Measurements from ENCODE around the gene C1QTNF12.

C1QTNF12 gene

DNA sequence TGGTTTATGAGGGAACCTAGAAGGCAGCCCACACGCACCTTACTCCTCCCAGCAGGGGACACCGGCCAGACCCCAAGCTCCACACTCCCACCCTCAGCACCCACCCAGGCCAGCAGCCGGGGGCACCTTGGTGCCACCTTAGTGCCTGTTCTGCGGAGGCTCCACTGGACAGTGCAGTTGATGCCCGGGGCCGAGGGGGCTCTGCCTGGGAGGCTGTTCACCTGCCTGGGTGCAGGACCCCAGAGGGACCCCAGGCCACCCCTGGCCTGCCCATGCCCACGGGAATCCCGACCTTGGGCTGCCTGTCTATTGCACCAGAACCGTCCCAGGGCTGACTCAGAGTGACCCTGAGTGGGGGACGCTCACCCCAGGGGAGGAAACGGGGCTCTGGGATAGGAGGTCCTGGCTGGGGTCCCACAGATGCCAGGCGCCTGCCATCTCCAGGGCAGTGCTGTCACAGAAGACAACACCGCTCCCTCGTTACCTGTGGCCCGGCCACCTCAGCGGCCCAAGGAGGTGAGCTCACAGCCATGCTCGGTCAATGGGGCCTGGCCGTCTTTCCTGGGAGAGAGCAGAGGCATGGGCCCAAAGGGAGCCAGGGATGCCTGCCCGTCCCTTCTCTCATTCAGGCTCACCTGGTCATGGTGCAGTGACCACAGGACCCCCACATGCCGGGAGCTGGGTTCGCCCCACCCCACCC is 34.4 kb upstream of the C1QTNF12 start:
- Histone ChIP-seq H3K9me3 (ENCODE audit: control insufficient read depth, insufficient read depth, low read depth, low read length) (no peaks in the 10 kb centered on the region), H3K9ac (ENCODE audit: low read length) (no peak overlapping the region), H3K4me3 (ENCODE audit: low read depth, low read length) (no peak overlapping the region), H3K4me1 (ENCODE audit: control insufficient read depth, insufficient read depth, low read length) (no peaks in the 10 kb centered on the region), H3K27me3 (ENCODE audit: control insufficient read depth, insufficient read depth, low read length) (no peaks in the 10 kb centered on the region), H3K27ac (ENCODE audit: low read depth, low read length) (no peak overlapping the region), H3K36me3 (ENCODE audit: control insufficient read depth, insufficient read depth, low read length) (no peaks in the 10 kb centered on the region)

GRCh38 chr1:1279028-1279427 is 32.5 kb upstream of the C1QTNF12 start:
- Histone ChIP-seq H3K4me3 (ENCODE audit: low read depth, low read length) (no peak overlapping the region), H3K36me3 (ENCODE audit: control insufficient read depth, insufficient read depth, low read length) (no peaks in the 10 kb centered on the region), H3K9me3 (ENCODE audit: control insufficient read depth, insufficient read depth, low read depth, low read length) (no peaks in the 10 kb centered on the region), H3K4me1 (ENCODE audit: control insufficient read depth, insufficient read depth, low read length) (peaks cover 8% of the 10 kb centered on the region), H3K27me3 (ENCODE audit: control insufficient read depth, insufficient read depth, low read length) (peaks cover 7% of the 10 kb centered on the region), H3K9ac (ENCODE audit: low read length) (no peak overlapping the region), H3K27ac (ENCODE audit: low read depth, low read length) (no peak overlapping the region)

- no peak overlapping the region for H3K9ac ChIP-seq (ENCODE audit: low read length)
- H3K4me1 ChIP-seq (ENCODE audit: control insufficient read depth, insufficient read depth, low read length), result peaks cover 8% of the 10 kb centered on the region
- H3K9me3 ChIP-seq (ENCODE audit: control insufficient read depth, insufficient read depth, low read depth, low read length), result no peaks in the 10 kb centered on the region
- peaks cover 7% of the 10 kb centered on the region for H3K27me3 ChIP-seq (ENCODE audit: control insufficient read depth, insufficient read depth, low read length)
- no peaks in the 10 kb centered on the region for H3K36me3 ChIP-seq (ENCODE audit: control insufficient read depth, insufficient read depth, low read length)
- no peak overlapping the region for H3K4me3 ChIP-seq (ENCODE audit: low read depth, low read length)
- no peak overlapping the region for H3K27ac ChIP-seq (ENCODE audit: low read depth, low read length)
Measured at GRCh38 chr1:1278620-1279019, 32.1 kb upstream of the C1QTNF12 start.

GRCh38 chr1:1275836-1276235 is 29.3 kb upstream of the C1QTNF12 start:
- no peak overlapping the region for H3K27ac ChIP-seq (ENCODE audit: low read depth, low read length)
- no peaks in the 10 kb centered on the region for H3K9me3 ChIP-seq (ENCODE audit: control insufficient read depth, insufficient read depth, low read depth, low read length)
- no peak overlapping the region for H3K4me3 ChIP-seq (ENCODE audit: low read depth, low read length)
- H3K36me3 ChIP-seq (ENCODE audit: control insufficient read depth, insufficient read depth, low read length), result peaks cover 6% of the 10 kb centered on the region; the same call in 1 of the 2 replicates
- H3K4me1 ChIP-seq (ENCODE audit: control insufficient read depth, insufficient read depth, low read length), result peaks cover 18% of the 10 kb centered on the region
- no peak overlapping the region for H3K9ac ChIP-seq (ENCODE audit: low read length)
- peaks cover 7% of the 10 kb centered on the region for H3K27me3 ChIP-seq (ENCODE audit: control insufficient read depth, insufficient read depth, low read length)

DNA sequence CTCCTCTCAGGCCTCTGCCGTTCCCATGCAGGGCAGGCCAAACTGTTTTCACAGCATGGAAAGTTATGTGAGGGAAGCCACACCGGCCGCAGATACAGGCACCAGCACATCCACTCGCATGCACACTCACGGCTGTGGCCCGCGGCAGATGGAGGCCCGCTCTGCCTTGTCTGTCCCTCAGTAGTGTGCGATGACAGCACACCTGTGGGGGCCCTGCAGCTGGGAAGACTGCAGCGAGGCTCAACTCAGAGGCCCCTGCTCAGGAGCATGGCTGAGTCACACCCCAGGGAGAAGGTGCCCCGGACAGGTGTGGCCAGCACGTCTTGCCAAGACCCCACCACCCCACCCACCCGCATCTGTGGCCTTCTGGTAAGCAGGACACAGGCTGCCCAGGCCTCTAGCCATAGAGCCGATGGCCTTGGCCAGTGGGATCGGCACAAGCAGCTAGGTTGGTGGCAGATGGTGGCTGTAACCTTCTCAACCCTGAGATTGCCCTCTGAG is 28.5 kb upstream of the C1QTNF12 start:
- no peak overlapping the region for H3K9ac ChIP-seq (ENCODE audit: low read length)
- H3K9me3 ChIP-seq (ENCODE audit: control insufficient read depth, insufficient read depth, low read depth, low read length), result no peaks in the 10 kb centered on the region
- peaks cover 18% of the 10 kb centered on the region for H3K4me1 ChIP-seq (ENCODE audit: control insufficient read depth, insufficient read depth, low read length)
- no peak overlapping the region for H3K27ac ChIP-seq (ENCODE audit: low read depth, low read length)
- H3K36me3 ChIP-seq (ENCODE audit: control insufficient read depth, insufficient read depth, low read length), result peaks cover 13% of the 10 kb centered on the region
- peaks cover 7% of the 10 kb centered on the region for H3K27me3 ChIP-seq (ENCODE audit: control insufficient read depth, insufficient read depth, low read length)
- peak overlapping the region; percentile 80; the same call in 1 of the 2 replicates for H3K4me3 ChIP-seq (ENCODE audit: low read depth, low read length)

- peak overlapping the region; percentile 80 for H3K4me3 ChIP-seq (ENCODE audit: low read depth, low read length)
- H3K4me1 ChIP-seq (ENCODE audit: control insufficient read depth, insufficient read depth, low read length), result peaks cover 18% of the 10 kb centered on the region
- H3K9me3 ChIP-seq (ENCODE audit: control insufficient read depth, insufficient read depth, low read depth, low read length), result no peaks in the 10 kb centered on the region
- no peak overlapping the region for H3K27ac ChIP-seq (ENCODE audit: low read depth, low read length)
- peak overlapping the region; percentile 53 for H3K9ac ChIP-seq (ENCODE audit: low read length)
- H3K36me3 ChIP-seq (ENCODE audit: control insufficient read depth, insufficient read depth, low read length), result peaks cover 15% of the 10 kb centered on the region
- H3K27me3 ChIP-seq (ENCODE audit: control insufficient read depth, insufficient read depth, low read length), result peaks cover 7% of the 10 kb centered on the region
Measured at GRCh38 chr1:1274299-1274930, 27.9 kb upstream of the C1QTNF12 start.

GRCh38 chr1:1273512-1274298 is 27.2 kb upstream of the C1QTNF12 start, which contains the start of gene UBE2J2:
UBE2J2 (minus strand) TSS chr1:1273854; CDS start chr1:1267992, 5,862 bp downstream.
- Histone ChIP-seq H3K4me3 (ENCODE audit: low read depth, low read length) (peak within 1 kb of the TSS; percentile 98), H3K27me3 (ENCODE audit: control insufficient read depth, insufficient read depth, low read length) (peaks cover 7% of the 10 kb centered on the region), H3K36me3 (ENCODE audit: control insufficient read depth, insufficient read depth, low read length) (peaks cover 15% of the 10 kb centered on the region), H3K27ac (ENCODE audit: low read depth, low read length) (peak within 1 kb of the TSS; percentile 57; the same call in 1 of the 2 replicates), H3K9ac (ENCODE audit: low read length) (peak within 1 kb of the TSS; percentile 96), H3K4me1 (ENCODE audit: control insufficient read depth, insufficient read depth, low read length) (peaks cover 18% of the 10 kb centered on the region), H3K9me3 (ENCODE audit: control insufficient read depth, insufficient read depth, low read depth, low read length) (no peaks in the 10 kb centered on the region)

GRCh38 chr1:1273209-1273511 is 26.6 kb upstream of the C1QTNF12 start:
- Histone ChIP-seq H3K9ac (ENCODE audit: low read length) (peak overlapping the region; percentile 96), H3K4me1 (ENCODE audit: control insufficient read depth, insufficient read depth, low read length) (peaks cover 18% of the 10 kb centered on the region), H3K4me3 (ENCODE audit: low read depth, low read length) (peak overlapping the region; percentile 98), H3K36me3 (ENCODE audit: control insufficient read depth, insufficient read depth, low read length) (peaks cover 20% of the 10 kb centered on the region), H3K9me3 (ENCODE audit: control insufficient read depth, insufficient read depth, low read depth, low read length) (no peaks in the 10 kb centered on the region), H3K27me3 (ENCODE audit: control insufficient read depth, insufficient read depth, low read length) (peaks cover 7% of the 10 kb centered on the region), H3K27ac (ENCODE audit: low read depth, low read length) (peak overlapping the region; percentile 57; the same call in 1 of the 2 replicates)

DNA sequence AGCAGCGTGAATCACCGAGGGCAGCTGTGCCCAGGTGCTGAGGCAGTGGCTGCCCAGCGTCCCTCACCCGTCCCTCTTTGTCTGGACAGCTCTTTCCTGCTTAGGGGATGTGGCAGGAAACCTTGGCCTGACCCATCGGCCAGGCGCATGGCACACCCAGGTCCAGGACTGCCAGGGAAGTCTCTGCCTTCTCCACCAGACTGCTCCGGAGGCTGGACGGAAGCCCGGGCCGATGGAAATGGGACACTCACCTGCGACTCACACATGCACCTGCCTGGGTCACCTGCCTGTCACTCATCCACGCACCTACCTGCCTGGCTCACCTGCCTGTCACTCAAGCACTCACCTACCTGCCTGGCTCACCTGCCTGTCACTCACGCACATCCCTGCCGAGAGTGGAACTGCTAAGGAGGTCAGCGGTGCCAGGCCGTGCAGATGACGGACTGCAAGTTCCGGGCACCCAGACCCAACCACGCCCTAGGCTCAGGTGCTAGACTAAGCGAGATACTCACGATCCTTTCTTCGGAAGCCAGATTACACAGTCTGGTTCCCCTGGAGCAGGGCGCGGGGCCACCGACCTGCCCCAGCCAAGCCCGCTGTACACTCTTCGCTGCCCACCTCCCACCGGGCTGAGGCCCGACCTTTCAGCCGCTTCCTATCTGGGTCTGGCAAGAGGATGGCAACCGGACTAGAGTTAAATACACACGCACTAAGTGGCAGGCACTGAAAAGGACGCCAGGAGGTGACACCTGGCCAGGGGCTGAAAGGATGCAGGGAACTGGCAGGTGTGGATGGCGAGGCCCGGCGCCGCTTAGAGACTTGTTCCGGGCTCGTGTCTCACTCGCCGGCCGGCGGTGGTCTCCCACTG is 26.1 kb upstream of the C1QTNF12 start:
- H3K27me3 ChIP-seq (ENCODE audit: control insufficient read depth, insufficient read depth, low read length), result peaks cover 7% of the 10 kb centered on the region
- peak overlapping the region; percentile 98 for H3K4me3 ChIP-seq (ENCODE audit: low read depth, low read length)
- peak overlapping the region; percentile 57; the same call in 1 of the 2 replicates for H3K27ac ChIP-seq (ENCODE audit: low read depth, low read length)
- H3K36me3 ChIP-seq (ENCODE audit: control insufficient read depth, insufficient read depth, low read length), result peaks cover 26% of the 10 kb centered on the region
- H3K4me1 ChIP-seq (ENCODE audit: control insufficient read depth, insufficient read depth, low read length), result peaks cover 18% of the 10 kb centered on the region
- peak overlapping the region; percentile 96 for H3K9ac ChIP-seq (ENCODE audit: low read length)
- no peaks in the 10 kb centered on the region for H3K9me3 ChIP-seq (ENCODE audit: control insufficient read depth, insufficient read depth, low read depth, low read length)

- H3K27me3 ChIP-seq (ENCODE audit: control insufficient read depth, insufficient read depth, low read length), result peaks cover 7% of the 10 kb centered on the region
- H3K4me1 ChIP-seq (ENCODE audit: control insufficient read depth, insufficient read depth, low read length), result peaks cover 18% of the 10 kb centered on the region
- H3K36me3 ChIP-seq (ENCODE audit: control insufficient read depth, insufficient read depth, low read length), result peaks cover 35% of the 10 kb centered on the region
- H3K27ac ChIP-seq (ENCODE audit: low read depth, low read length), result no peak overlapping the region
- H3K9me3 ChIP-seq (ENCODE audit: control insufficient read depth, insufficient read depth, low read depth, low read length), result no peaks in the 10 kb centered on the region
- no peak overlapping the region for H3K4me3 ChIP-seq (ENCODE audit: low read depth, low read length)
- peak overlapping the region; percentile 24 for H3K9ac ChIP-seq (ENCODE audit: low read length)
Measured at GRCh38 chr1:1270813-1271212, 24.3 kb upstream of the C1QTNF12 start.

Data from HUES6 (cell line).